ENCODE measurements around the gene PML. TPM values are rescaled to one million over a fixed set of nuclear protein-coding genes. Genes with fewer than 3 reads are reported as not detected.

The PML gene
- total RNA-seq = 58.3 and 71.4 TPM in 2 replicates

GRCh38 chr15:73994413-73994883 is at the start of gene PML:
PML (plus strand) TSS chr15:73994716; CDS start chr15:73994813, 97 bp downstream.

GRCh38 chr15:73991726-73992593 is 2.6 kb upstream of the PML start, which contains the start of gene STOML1:
STOML1 (minus strand) TSS chr15:73992295; CDS start chr15:73992223, 72 bp downstream.

GRCh38 chr15:74082450-74082849 is 87.9 kb downstream of the PML start, which contains the start of gene GOLGA6A:
GOLGA6A (minus strand) TSS chr15:74082550; CDS start chr15:74082509, 41 bp downstream.

Other genes starting within 250 kb of the PML start
- gene INSYN1, start 241.4 kb upstream of the PML start, total RNA-seq = 1.3 and 3.3 TPM in 2 replicates
- not detected in 2 replicates for gene TBC1D21, start 121.2 kb upstream of the PML start, total RNA-seq
- gene LOXL1, start 68.3 kb upstream of the PML start, total RNA-seq = 126 and 275 TPM in 2 replicates
- 25.9 and 26.6 TPM in 2 replicates for gene STOML1, start 2.4 kb upstream of the PML start, total RNA-seq
- gene GOLGA6A, start 87.8 kb downstream of the PML start, total RNA-seq = 0.03 and 0.07 TPM in 2 replicates
- 0.07 and 0.10 TPM in 2 replicates for gene ISLR2, start 135.9 kb downstream of the PML start, total RNA-seq
- gene ISLR, start 179.0 kb downstream of the PML start, total RNA-seq = 35.0 and 134 TPM in 2 replicates
- 0.59 and 2.6 TPM in 2 replicates for gene STRA6, start 208.1 kb downstream of the PML start, total RNA-seq
- gene CCDC33, start 241.6 kb downstream of the PML start, total RNA-seq = 0.07 TPM in 1 of 2 replicates, not detected in the other